Aortic smooth muscle cell (primary cell): ENCODE measurements around the gene MSI2. TPM values are rescaled to one million over a fixed set of nuclear protein-coding genes. Genes with fewer than 3 reads are reported as not detected.

Source experiments
- total RNA-seq: library from RNA; depleted of rRNA; stranded (reverse); fragments of >200 nt; gene quantifications from 2 replicates; pipeline ENCODE4 v1.2.3, GENCODE V29; 2014

MSI2 gene
- total RNA-seq, result 12.4 and 14.3 TPM in 2 replicates

GRCh38 chr17:57255776-57256681 is at the start of gene MSI2:
Gene MSI2 (plus strand): TSS chr17:57256523. CDS start chr17:57256743, 220 bp downstream.

Other genes with a start within 250 kb of the MSI2 start
- 12.2 and 17.6 TPM in 2 replicates for gene AKAP1, start 171.3 kb upstream of the MSI2 start, total RNA-seq